ENCODE results near the gene SRSF12.

DNA sequence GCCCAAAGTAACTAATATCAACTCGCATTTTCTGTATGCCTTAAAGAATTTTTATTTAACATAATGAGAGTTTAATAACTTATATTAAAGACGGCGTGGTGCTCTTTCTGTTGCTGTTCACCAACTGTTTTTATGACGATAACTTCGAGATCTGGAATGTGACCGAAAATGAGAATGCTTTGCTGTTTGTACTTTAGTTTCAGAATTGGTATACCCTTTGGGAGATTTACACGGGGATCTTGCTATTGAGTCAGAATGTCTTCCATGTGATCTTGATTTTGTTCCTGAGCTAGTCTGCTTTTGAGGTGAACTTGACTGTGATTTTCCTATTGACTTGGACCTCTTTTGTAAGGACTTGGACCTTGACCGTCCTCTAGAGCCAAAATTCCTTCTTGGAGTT lies 19.4 kb downstream of the SRSF12 start:
- TF ChIP-seq TCF7L2 (IDR thresholded peaks at IDR 0.05; ENCODE audit: low read depth, low read length) = no peak
- no peak for TF ChIP-seq ZNF707 (CRISPR knock-in tag; conservative IDR thresholded peaks at IDR 0.05)
- no peak for TF ChIP-seq EZH2 (IDR thresholded peaks at IDR 0.05; ENCODE audit: borderline replicate concordance, low read depth, low read length)
- no peak for TF ChIP-seq POLR2A (conservative IDR thresholded peaks at IDR 0.05)
- TF ChIP-seq U2AF1 (optimal IDR thresholded peaks at IDR 0.05; ENCODE audit: low read depth, low read length) = no peak
- TF ChIP-seq, protein P1, sequence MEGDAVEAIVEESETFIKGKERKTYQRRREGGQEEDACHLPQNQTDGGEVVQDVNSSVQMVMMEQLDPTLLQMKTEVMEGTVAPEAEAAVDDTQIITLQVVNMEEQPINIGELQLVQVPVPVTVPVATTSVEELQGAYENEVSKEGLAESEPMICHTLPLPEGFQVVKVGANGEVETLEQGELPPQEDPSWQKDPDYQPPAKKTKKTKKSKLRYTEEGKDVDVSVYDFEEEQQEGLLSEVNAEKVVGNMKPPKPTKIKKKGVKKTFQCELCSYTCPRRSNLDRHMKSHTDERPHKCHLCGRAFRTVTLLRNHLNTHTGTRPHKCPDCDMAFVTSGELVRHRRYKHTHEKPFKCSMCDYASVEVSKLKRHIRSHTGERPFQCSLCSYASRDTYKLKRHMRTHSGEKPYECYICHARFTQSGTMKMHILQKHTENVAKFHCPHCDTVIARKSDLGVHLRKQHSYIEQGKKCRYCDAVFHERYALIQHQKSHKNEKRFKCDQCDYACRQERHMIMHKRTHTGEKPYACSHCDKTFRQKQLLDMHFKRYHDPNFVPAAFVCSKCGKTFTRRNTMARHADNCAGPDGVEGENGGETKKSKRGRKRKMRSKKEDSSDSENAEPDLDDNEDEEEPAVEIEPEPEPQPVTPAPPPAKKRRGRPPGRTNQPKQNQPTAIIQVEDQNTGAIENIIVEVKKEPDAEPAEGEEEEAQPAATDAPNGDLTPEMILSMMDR (IDR thresholded peaks at IDR 0.05 in 2 of 3, conservative IDR thresholded peaks at IDR 0.05 in 1 of 3; ENCODE audit: insufficient read depth in 2 of 3, low read depth in 1 of 3, low read length in 3 of 3) = no peak
- TF ChIP-seq, protein P2, sequence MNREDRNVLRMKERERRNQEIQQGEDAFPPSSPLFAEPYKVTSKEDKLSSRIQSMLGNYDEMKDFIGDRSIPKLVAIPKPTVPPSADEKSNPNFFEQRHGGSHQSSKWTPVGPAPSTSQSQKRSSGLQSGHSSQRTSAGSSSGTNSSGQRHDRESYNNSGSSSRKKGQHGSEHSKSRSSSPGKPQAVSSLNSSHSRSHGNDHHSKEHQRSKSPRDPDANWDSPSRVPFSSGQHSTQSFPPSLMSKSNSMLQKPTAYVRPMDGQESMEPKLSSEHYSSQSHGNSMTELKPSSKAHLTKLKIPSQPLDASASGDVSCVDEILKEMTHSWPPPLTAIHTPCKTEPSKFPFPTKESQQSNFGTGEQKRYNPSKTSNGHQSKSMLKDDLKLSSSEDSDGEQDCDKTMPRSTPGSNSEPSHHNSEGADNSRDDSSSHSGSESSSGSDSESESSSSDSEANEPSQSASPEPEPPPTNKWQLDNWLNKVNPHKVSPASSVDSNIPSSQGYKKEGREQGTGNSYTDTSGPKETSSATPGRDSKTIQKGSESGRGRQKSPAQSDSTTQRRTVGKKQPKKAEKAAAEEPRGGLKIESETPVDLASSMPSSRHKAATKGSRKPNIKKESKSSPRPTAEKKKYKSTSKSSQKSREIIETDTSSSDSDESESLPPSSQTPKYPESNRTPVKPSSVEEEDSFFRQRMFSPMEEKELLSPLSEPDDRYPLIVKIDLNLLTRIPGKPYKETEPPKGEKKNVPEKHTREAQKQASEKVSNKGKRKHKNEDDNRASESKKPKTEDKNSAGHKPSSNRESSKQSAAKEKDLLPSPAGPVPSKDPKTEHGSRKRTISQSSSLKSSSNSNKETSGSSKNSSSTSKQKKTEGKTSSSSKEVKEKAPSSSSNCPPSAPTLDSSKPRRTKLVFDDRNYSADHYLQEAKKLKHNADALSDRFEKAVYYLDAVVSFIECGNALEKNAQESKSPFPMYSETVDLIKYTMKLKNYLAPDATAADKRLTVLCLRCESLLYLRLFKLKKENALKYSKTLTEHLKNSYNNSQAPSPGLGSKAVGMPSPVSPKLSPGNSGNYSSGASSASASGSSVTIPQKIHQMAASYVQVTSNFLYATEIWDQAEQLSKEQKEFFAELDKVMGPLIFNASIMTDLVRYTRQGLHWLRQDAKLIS (CRISPR knock-in tag; IDR thresholded peaks at IDR 0.05) = no peak
- TF ChIP-seq, protein P3, sequence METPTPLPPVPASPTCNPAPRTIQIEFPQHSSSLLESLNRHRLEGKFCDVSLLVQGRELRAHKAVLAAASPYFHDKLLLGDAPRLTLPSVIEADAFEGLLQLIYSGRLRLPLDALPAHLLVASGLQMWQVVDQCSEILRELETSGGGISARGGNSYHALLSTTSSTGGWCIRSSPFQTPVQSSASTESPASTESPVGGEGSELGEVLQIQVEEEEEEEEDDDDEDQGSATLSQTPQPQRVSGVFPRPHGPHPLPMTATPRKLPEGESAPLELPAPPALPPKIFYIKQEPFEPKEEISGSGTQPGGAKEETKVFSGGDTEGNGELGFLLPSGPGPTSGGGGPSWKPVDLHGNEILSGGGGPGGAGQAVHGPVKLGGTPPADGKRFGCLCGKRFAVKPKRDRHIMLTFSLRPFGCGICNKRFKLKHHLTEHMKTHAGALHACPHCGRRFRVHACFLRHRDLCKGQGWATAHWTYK (CRISPR knock-in tag; IDR thresholded peaks at IDR 0.05) = no peak

Measured in K562 (cell line).